COLO829 (cell line): Measurements from ENCODE around the gene MYO15B.
"Not testable (repeated sequence)": the region's sequence is repeated elsewhere in the genome, so short reads cannot be mapped to it uniquely, and the experiment has no call there.

Experiments used
- DNase-seq: peaks from one replicate; pipeline ENCODE4 v3.0.0; 2012; ENCODE audit warnings: low spot score

The MYO15B gene

GRCh38 chr17:75625813-75626486, 38.4 kb downstream of the MYO15B start:
- peak; percentile 13 for DNase-seq

DNA sequence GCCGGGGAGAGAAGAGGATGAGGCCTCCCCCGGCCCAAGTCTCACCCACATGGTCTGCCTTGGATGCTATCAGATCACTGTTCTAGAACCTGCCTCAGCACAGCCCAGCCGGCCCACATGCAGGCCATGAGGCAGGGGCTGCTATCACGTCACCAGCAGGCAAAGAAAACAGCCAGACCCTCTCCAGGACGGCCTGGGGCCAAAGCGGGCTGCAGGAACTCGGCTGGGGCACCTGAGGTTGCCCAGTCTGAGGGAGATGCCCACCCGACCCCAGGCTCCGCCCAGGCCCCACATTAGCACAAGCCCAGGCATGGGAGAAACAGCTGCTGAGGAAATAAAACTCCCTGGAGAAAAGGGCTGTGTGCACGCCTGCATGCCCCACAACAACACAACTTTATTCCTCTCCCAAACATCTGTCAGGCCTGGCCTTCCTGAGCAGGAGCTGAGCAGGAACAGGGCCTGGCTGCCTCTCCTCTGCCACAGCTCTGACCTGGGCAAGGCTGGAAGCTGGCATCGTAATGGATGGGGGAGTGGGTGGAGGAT, 39.0 kb downstream of the MYO15B start:
- DNase-seq, result no peak

GRCh38 chr17:75627094-75627493, 39.5 kb downstream of the MYO15B start:
- no peak for DNase-seq

DNA sequence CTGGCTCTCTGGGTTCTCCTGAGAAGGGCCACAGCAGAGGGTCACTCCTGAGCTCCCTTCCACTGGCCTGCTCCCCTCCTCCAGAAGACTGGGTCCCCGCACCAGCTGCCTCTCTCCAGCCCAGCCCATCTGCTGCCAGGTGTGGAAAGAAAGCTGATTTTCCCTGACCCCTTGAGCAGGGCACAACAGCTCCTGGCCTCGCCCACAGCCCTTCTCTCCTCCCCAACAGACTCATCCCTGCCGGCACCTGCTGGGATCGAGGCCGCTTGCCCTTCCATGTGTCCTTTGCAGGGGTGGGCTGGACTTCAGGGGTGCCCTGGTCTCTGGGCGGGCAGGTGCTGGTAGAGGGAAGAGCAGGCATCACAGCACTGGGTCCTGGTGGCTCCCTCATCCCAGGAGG, 40.8 kb downstream of the MYO15B start:
- DNase-seq, result no peak

DNA sequence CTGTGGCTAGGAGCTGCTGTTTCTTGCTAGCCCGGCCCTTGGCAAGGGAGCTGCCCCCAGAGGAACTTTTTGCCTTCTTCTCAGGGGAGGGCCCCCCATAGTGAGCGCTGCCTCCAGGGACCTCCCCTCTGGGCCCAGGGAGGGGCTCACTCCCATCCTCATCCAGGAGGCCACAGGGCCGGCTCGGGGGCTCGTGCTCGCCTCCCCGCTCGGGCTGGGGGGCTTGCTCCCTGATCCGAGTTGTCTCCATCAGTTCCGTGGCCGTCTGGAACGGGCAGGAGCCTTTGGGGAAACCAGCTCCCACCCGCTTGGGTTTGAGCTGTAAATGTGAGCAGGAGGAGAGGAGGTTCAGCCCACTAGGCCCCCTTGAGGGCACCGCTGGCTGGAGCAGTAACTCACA, 41.6 kb downstream of the MYO15B start:
- no peak for DNase-seq

DNA sequence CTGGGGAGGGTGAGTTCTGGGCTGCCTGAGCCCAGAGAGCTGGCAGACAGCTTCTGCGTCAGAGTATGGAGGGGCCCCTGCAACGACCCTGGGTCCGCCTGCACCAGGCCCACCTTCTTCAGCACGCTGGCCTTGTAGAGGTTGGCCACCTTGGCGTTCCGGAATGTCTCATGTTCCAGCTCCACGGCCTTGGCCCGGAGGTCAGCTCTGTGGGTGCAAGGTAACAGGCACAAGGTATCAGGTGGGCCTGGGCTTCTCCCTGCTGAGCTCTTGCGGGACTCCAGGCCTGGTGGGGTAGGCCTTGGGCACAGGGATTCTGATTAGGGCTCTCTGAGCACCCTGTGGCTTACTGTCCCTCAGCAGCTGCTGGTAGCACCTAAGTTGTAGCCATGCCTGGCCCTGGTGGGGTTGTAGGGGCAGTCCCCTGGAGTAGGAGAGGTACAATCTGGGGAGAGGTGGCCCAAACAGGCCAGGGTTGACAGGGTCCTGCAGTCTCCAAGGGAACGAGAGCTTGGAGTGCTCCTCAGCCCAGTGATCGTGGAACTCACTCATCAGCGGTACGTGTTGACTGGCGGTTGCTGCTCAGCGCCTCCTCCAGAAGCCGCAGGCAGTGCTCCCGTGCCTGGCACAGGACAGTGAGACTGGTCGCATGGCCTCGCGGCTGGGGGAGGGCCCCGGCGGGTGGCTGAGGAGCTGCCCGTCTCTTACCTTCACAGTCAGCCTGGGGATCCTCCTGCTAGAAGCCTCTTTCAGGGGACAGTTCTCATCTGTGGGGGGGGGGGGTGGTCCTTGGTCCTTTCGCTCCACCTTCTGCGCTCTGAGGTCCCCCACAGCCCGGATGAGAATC, 42.7 kb downstream of the MYO15B start:
- DNase-seq, result no peak

GRCh38 chr17:75631353-75631752, 43.8 kb downstream of the MYO15B start:
- DNase-seq, result no peak

DNA sequence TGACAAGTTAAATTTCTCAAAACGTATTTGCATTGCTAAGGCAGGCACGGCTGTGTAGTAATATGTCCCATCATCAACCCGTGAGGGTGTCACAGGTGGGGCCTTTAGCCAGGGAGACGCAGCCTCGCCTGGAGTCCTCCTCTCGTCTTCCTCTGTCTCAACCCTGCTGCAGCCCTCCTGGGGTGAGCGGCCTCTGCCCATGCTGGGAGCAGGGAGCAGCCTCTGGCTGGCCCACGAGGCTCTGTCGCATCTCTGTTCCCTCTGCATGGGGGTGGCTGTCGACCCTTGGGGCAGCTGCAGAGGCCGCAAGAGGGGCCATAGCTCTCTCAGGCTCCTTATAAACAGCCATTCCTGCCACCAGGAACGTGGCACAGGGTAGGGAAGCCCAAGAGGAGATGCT, 44.8 kb downstream of the MYO15B start:
- no peak for DNase-seq

DNA sequence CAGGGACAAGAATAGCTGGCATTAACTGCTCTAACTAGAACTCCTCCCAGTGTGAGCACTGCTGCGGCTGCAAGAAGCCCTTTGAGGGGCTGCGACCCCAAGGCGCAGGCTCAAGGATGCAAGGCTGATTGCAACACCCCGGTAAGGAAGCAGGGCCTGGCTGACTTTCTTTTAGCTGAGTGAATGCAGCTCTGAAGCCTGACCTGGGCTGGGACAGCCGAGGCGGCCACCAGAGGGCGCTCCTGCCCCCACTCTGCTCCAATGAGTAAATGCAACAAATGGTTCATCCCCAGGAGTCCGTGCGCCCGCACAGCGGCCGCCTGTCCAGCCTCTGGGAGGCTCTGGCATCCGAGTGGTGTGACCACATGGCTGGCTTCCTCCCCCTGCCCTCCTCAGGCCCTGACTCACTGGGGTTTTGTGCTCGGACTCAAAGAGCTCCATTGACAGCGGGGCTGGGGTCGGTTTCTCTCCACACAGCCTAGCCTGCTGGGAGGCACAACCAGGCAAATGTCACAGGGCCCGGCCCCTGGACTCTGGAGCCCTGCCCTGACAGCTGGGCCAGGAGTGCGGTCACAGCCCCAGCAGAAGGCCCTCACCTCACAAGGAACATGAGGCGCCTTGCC, 45.4 kb downstream of the MYO15B start, which contains the start of gene SMIM5:
TSS of gene SMIM5 (plus strand) at position 572 of the 623 bp plus-strand sequence. CDS start 6,768 bp downstream, outside the sequence.
- peak; percentile 75 for DNase-seq

- peak; percentile 95 for DNase-seq
Observed at GRCh38 chr17:75633486-75634375, 46.1 kb downstream of the MYO15B start.

- no peak for DNase-seq
Observed at GRCh38 chr17:75634376-75634740, 46.8 kb downstream of the MYO15B start.

- no peak for DNase-seq
Observed at GRCh38 chr17:75634754-75635609, 47.4 kb downstream of the MYO15B start.

GRCh38 chr17:75635610-75636202, 48.1 kb downstream of the MYO15B start:
- no peak for DNase-seq

DNA sequence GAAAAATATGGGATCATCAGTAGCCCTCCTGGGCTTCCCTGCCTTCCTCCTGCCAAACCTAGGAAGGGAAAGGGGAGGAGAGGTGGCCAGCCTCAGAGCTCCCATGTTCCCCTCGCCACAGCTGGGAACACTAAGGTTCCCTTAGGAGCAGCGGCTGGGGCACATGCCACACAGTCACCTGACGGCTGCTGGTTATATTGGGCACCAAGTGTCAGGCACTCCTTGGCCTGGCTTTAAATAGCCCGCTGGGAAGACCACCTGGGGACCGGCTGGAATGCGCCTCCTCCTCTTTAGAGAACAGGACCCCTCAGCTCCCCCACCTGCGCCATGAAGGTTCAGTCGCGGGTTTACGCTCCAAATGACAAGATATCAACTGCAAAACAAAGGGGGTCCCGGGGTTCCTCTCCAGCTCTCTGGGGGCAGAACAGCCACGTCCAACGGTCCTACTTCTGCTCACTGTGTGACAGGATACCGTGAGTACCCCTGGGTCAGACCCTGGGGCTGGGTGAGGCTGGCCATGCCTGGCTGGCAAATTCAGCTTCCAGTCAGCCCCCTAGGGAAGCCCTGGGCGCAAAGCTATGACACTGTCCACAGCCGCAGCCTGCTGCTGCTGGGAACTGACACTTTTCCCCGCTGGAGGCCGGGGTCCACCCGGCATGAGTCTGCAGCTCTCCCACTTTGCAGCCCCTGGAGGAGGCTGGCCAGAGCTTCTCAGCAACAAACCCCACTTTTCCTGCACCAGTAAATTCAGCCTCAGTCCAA, 49.0 kb downstream of the MYO15B start:
- DNase-seq, result no peak

GRCh38 chr17:75637143-75637538, 49.5 kb downstream of the MYO15B start:
- no peak for DNase-seq

DNA sequence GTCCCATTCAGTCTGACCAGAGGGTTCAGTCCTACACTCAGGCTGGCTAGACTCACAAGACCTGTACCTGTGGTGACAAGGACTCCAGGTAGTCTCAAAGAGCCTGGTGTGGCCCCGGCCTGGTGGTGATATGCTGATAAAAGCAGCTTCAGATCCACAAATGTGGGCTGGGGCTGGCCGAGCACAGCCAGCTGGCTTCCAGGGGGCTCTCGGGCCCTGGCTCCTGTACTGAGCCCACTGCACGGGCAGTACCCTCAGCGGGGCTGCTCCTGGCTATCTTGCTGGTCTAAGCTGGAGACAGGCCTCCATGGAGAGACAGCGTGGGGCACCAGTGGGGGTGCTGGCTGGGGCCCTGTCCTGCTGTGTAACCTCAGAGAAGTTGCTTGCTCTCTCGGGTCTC, 50.0 kb downstream of the MYO15B start:
- DNase-seq, result no peak

GRCh38 chr17:75638039-75638438, 50.4 kb downstream of the MYO15B start:
- DNase-seq, result not testable (repeated sequence)

- no peak for DNase-seq
Observed at GRCh38 chr17:75638893-75639292, 51.3 kb downstream of the MYO15B start.

DNA sequence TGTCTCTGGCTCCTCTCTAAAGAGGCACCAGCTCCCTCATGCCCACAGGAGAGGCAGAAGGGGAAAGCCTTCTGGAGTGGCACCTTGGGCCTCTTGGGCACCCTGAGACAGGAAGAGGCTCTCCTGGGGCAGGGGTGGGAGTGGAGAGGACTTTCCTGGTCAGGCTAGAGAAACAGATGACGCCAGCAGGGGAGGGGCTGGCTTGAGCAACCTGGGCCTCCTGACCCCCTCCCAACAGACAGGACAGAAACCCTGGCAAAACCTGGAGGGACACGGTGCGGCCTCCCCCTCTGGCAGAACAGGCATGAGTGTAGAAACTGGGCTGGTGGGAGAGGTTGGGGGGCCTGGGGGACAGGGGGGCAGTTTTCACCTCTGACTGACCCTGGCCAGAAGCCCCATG, 51.7 kb downstream of the MYO15B start:
- no peak for DNase-seq
